Measurements from ENCODE around the gene NDUFB11. TPM values are rescaled to one million over a fixed set of nuclear protein-coding genes. Genes with fewer than 3 reads are reported as not detected.
A peak's percentile ranks its signal among the peaks of the same experiment; 100 is the strongest.

NDUFB11 gene
- 83.4 and 90.5 TPM in 2 replicates for total RNA-seq

GRCh38 chrX:47144626-47145394, at the start of gene NDUFB11, which contains the start of gene RBM10:
Gene NDUFB11, minus strand, starts transcription at chrX:47144702. Its CDS starts 23 bp downstream, at chrX:47144679.
Gene RBM10, plus strand, starts transcription at chrX:47145221. Its CDS starts 2,261 bp downstream, at chrX:47147482.
- DNase-seq (ENCODE audit: low read depth) = peak; percentile 63
- peak; percentile 57 for TF ChIP-seq CTCF (conservative IDR thresholded peaks at IDR 0.05; ENCODE audit: low read depth, low read length)
- peak within 1 kb of the TSS; percentile 75 for H3K4me3 ChIP-seq (ENCODE audit: low read depth, low read length)

DNA sequence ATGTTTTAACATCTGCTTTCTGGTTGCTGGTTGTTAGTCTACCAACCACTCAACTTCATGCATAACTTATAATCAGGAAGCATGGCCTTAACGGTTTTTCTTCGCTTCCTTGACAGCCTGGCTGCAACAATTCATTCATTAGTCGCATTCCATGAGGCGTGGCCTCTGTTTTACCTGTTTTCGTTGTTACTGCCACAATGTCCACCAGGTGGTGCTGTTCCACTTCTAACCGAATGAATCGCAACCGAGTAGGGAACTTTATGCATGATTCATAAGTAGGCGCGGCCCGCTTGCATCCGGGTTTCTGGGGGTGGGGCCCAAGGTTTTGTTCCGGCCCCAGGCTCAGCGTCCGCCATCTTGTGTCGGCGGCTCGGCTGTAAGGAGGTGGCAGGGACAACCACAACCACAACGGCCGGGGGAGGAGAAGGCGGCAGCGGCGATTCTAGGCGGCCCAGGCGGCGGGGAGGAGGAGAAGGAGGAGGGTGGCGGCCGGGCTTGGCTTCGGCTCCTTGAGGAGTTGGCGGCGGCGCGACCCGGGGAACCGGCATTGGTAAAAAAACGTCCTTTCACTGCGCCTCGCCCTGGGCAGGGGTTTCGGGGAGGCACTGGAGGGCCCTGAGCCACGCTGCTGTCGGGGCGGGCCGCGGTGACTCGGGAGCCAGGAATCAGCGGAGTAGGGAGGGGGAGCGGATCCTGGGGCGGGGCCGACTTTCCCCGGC, 49.1 kb upstream of the NDUFB11 start, which contains the start of gene UBA1:
TSS of gene UBA1 (plus strand) at position 355 of the 719 bp plus-strand sequence. CDS start 4,974 bp downstream, outside the sequence.
- DNase-seq (ENCODE audit: low read depth) = peak; percentile 83
- TF ChIP-seq CTCF (conservative IDR thresholded peaks at IDR 0.05; ENCODE audit: low read depth, low read length) = peak; percentile 63
- peak within 1 kb of the TSS; percentile 77 for H3K4me3 ChIP-seq (ENCODE audit: low read depth, low read length)

GRCh38 chrX:47191806-47192401, 47.4 kb upstream of the NDUFB11 start:
- DNase-seq (ENCODE audit: low read depth) = no peak

GRCh38 chrX:47191331-47191730, 46.8 kb upstream of the NDUFB11 start:
- TF ChIP-seq CTCF (conservative IDR thresholded peaks at IDR 0.05; ENCODE audit: low read depth, low read length) = no peak
- peak overlapping the region; percentile 58 for H3K4me3 ChIP-seq (ENCODE audit: low read depth, low read length)
- DNase-seq (ENCODE audit: low read depth) = no peak

More at GRCh38 chrX:47191806-47192401, 47.4 kb upstream of the NDUFB11 start:
- TF ChIP-seq CTCF (conservative IDR thresholded peaks at IDR 0.05; ENCODE audit: low read depth, low read length) = no peak
- peak overlapping the region; percentile 58 for H3K4me3 ChIP-seq (ENCODE audit: low read depth, low read length)

- TF ChIP-seq CTCF (conservative IDR thresholded peaks at IDR 0.05; ENCODE audit: low read depth, low read length) = no peak
- peak overlapping the region; percentile 58 for H3K4me3 ChIP-seq (ENCODE audit: low read depth, low read length)
- peak; percentile 51 for DNase-seq (ENCODE audit: low read depth)
Measured at GRCh38 chrX:47190445-47191269, 46.2 kb upstream of the NDUFB11 start.

GRCh38 chrX:47189906-47190305, 45.4 kb upstream of the NDUFB11 start:
- DNase-seq (ENCODE audit: low read depth) = no peak
- TF ChIP-seq CTCF (conservative IDR thresholded peaks at IDR 0.05; ENCODE audit: low read depth, low read length) = no peak
- no peak overlapping the region for H3K4me3 ChIP-seq (ENCODE audit: low read depth, low read length)
